ENCODE results near the gene PRKCZ.

DNA sequence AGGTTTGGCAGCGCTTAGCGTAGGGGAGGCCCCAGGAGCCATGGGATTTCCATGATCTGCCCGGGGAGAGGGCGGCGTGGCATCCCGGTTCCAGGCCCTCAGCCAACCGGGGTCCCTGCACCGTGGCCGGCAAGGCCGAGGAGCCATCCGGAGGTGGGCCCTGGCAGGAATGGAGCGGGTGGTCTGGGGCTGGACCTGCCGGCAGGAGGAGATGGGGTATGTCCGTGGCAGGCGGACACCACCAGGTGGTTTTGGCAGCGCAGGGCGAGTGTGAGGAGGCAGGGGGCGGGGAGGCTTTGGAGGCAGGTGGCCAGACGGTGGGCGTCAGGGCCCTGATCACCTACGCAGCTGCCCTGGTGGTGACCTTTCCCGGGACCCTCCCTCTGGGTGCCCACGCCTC, 10.3 kb downstream of the PRKCZ start:
- no peak for TF ChIP-seq ZNF274 (IDR thresholded peaks at IDR 0.05; ENCODE audit: low read depth, low read length)
- TF ChIP-seq YY1 (IDR thresholded peaks at IDR 0.05; ENCODE audit: insufficient read depth, insufficient read length): no peak
- TF ChIP-seq SUZ12 (IDR thresholded peaks at IDR 0.05; ENCODE audit: extremely low read depth, insufficient read depth, insufficient read length): no peak

Measured in NT2/D1 (cell line).